HepG2 (cell line): ENCODE data around the gene CSTF3. TPM values are rescaled to one million over a fixed set of nuclear protein-coding genes. Genes with fewer than 3 reads are reported as not detected.

Experiments
- ATAC-seq: fragments of 200-7000 bp; cut with Tn5 transposase; 3 replicates; pipeline ENCODE4 v1.9.1; 2020; ENCODE audit warnings: mild to moderate bottlenecking, moderate library complexity
- BruUV-seq: library from RNA; stranded (reverse); fragments of 400-500 nt; replicated peaks from 2 replicates; lab custom pipeline; 2021; lab: Mats Ljungman, UMichigan
- CTCF ChIA-PET: fragments of 300-600 bp; formaldehyde crosslinking; extraction: SDS; loops from one replicate; lab custom pipeline; 2021; ENCODE audit warnings: low total read pairs, inconsistent platforms, low intra/inter-chr PET ratio; lab: Yijun Ruan, JAX
- POLR2A ChIA-PET: fragments of 350-600 bp; sonication (Branson Sonifier 250); formaldehyde crosslinking; loops from one replicate; lab custom pipeline; 2020; ENCODE audit warnings: antibody characterized with exemption, inconsistent platforms; lab: Yijun Ruan, JAX
- DNase-seq: peaks from one replicate; pipeline ENCODE4 v3.0.0-alpha.2; 2015; ENCODE audit warnings: low spot score
- FAIRE-seq: peaks from 3 replicates; lab custom pipeline; 2011; peaks lifted over from hg19 to GRCh38; lab: Jason Lieb, UNC
- H2AFZ ChIP-seq: one replicate; pipeline ENCODE4 v1.6.1; 2011; ENCODE audit warnings: low read length, inconsistent platforms
- H3K27ac ChIP-seq: fragments of 300-600 bp; 3 replicates; pipeline ENCODE4 v1.8.0; 2011; ENCODE audit warnings: mixed run types, mild to moderate bottlenecking, mixed read lengths, low read length, inconsistent platforms; ENCODE audit not compliant: insufficient read depth; ENCODE audit errors: extremely low read length
- H3K27me3 ChIP-seq, 2 experiments: fragments of 200-600 bp in 1 of 2; 2 replicates in 1 of 2; 3 replicates in 1 of 2; pipeline versions ENCODE4 v1.6.0 to v1.8.0; 2011; ENCODE audit warnings: low read length in 2 of 2, mild to moderate bottlenecking in 2 of 2, moderate library complexity in 2 of 2, inconsistent platforms in 1 of 2; ENCODE audit not compliant: insufficient read depth in 2 of 2, control insufficient read depth in 1 of 2
- H3K36me3 ChIP-seq, 2 experiments: fragments of 200-600 bp in 1 of 2; replicated peaks in 1 of 2; 2 replicates in 1 of 2; 3 replicates in 1 of 2; pipeline versions ENCODE4 v1.5.1 to v1.8.0; 2011; ENCODE audit warnings: low read length in 2 of 2, inconsistent platforms in 1 of 2; ENCODE audit not compliant: insufficient read depth in 2 of 2, control insufficient read depth in 1 of 2
- H3K4me1 ChIP-seq: 2 replicates; pipeline ENCODE4 v1.5.1; 2012; ENCODE audit warnings: low read length, inconsistent platforms; ENCODE audit not compliant: insufficient read depth
- H3K4me2 ChIP-seq: 2 replicates; pipeline ENCODE4 v1.6.0; 2011; ENCODE audit warnings: low read depth, low read length, inconsistent platforms
- H3K4me3 ChIP-seq, 3 experiments: fragments of 200-600 bp in 1 of 3; sonication (generic), shearing (Covaris generic) in 1 of 3; replicated peaks in 1 of 3; 2 replicates each; pipeline ENCODE4 v1.5.1; 2011 to 2016; ENCODE audit warnings: low read length in 3 of 3, inconsistent platforms in 2 of 3, low read depth in 2 of 3, mild to moderate bottlenecking in 2 of 3, control low read depth in 1 of 3, mixed read lengths in 1 of 3; ENCODE audit not compliant: insufficient read depth in 1 of 3
- H3K79me2 ChIP-seq: one replicate; pipeline ENCODE4 v1.6.1; 2011; ENCODE audit warnings: low read length, inconsistent platforms; ENCODE audit not compliant: insufficient read depth
- H3K9ac ChIP-seq: 2 replicates; pipeline ENCODE4 v1.6.0; 2011; ENCODE audit warnings: mild to moderate bottlenecking, low read depth, low read length, inconsistent platforms; ENCODE audit not compliant: insufficient read depth
- H3K9me3 ChIP-seq: 2 replicates; pipeline ENCODE4 v1.5.1; 2012; ENCODE audit warnings: mild to moderate bottlenecking, low read length
- H4K20me1 ChIP-seq: 2 replicates; pipeline ENCODE4 v1.6.0; 2011; ENCODE audit warnings: inconsistent platforms, mild to moderate bottlenecking, low read length, moderate library complexity; ENCODE audit not compliant: insufficient read depth
- FIP1L1 ChIP-seq: fragments of 200-400 bp; formaldehyde crosslinking; IDR thresholded peaks from 2 replicates; pipeline ENCODE4 v1.6.1; 2018; ENCODE audit warnings: low read depth, mild to moderate bottlenecking, low read length, moderate library complexity, borderline replicate concordance; ENCODE audit not compliant: insufficient read depth
- FOXK2 ChIP-seq: fragments of 450-650 bp; IDR thresholded peaks from 2 replicates; pipeline ENCODE4 v1.6.1; 2016
- POLR2G ChIP-seq: fragments of 200-400 bp; formaldehyde crosslinking; IDR thresholded peaks from 2 replicates; pipeline ENCODE4 v1.6.1; 2018; ENCODE audit warnings: mild to moderate bottlenecking, low read depth, low read length, moderate library complexity
- SMARCC2 ChIP-seq: fragments of 450-650 bp; IDR thresholded peaks from 2 replicates; pipeline ENCODE4 v1.6.1; 2017; ENCODE audit warnings: antibody characterized with exemption, mild to moderate bottlenecking
- SRY ChIP-seq: sonication (generic); formaldehyde crosslinking; IDR thresholded peaks from 2 replicates; pipeline ENCODE4 v1.8.0; 2022; ENCODE audit warnings: mild to moderate bottlenecking, missing genetic modification reagents
- ZNF333 ChIP-seq: sonication (generic); formaldehyde crosslinking; IDR thresholded peaks from 2 replicates; pipeline ENCODE4 v1.4.0; 2020; ENCODE audit warnings: mild to moderate bottlenecking, missing genetic modification reagents, borderline replicate concordance
- ZNF891 ChIP-seq: sonication (generic); formaldehyde crosslinking; IDR thresholded peaks from 2 replicates; pipeline ENCODE4 v1.5.0; 2020; ENCODE audit warnings: mild to moderate bottlenecking, missing genetic modification reagents
- WGBS: methylation state at CpG from one replicate; pipeline ENCODE4 v1.1.6; 2017; ENCODE audit warnings: low lambda C conversion rate; 5-methylcytosine and 5-hydroxymethylcytosine counted together
- in situ Hi-C: cut with HindIII; loops from 2 replicates; pipeline ENCODE4 v1.10.0; 2017; ENCODE audit warnings: low pct_unique_long_range_greater_than_20kb; ENCODE audit not compliant: extremely low pct_ligation_motif_present
- intact Hi-C: fragments of 100-400 bp; cut with micrococcal nuclease; formaldehyde crosslinking; loops from one replicate; pipeline ENCODE4 v1.10.0; 2022; ENCODE audit not compliant: unreplicated experiment
- polyA plus RNA-seq, 8 experiments: library from polyadenylated mRNA; depleted of rRNA in 3 of 8; stranded (reverse) in 7 of 8; unstranded in 1 of 8; fragments of >200 nt; fragmentation: Illumina TruSeq in 4 of 8; extraction: Trizol in 4 of 8; gene quantifications; 2 replicates each; pipeline versions ENCODE4 v1.2.1 to v1.2.3, GENCODE V29; 2011 to 2016; ENCODE audit warnings: low read depth in 4 of 8, missing spikeins in 1 of 8, mixed read lengths in 1 of 8; ENCODE audit not compliant: insufficient read depth in 1 of 8
- total RNA-seq, 5 experiments: library from RNA; depleted of rRNA; stranded (reverse); fragments of >200 nt; fragmentation: Illumina TruSeq; extraction: Trizol; gene quantifications; 2 replicates each; pipeline ENCODE4 v1.2.3, GENCODE V29; 2016; ENCODE audit warnings: low read depth in 1 of 5

Gene CSTF3
- total and polyA plus RNA-seq, 2 of the 13 experiments (the other 11 are each of a cell fraction or from before 2014, with no cell fraction given) = 21.5 to 43.6 TPM

DNA sequence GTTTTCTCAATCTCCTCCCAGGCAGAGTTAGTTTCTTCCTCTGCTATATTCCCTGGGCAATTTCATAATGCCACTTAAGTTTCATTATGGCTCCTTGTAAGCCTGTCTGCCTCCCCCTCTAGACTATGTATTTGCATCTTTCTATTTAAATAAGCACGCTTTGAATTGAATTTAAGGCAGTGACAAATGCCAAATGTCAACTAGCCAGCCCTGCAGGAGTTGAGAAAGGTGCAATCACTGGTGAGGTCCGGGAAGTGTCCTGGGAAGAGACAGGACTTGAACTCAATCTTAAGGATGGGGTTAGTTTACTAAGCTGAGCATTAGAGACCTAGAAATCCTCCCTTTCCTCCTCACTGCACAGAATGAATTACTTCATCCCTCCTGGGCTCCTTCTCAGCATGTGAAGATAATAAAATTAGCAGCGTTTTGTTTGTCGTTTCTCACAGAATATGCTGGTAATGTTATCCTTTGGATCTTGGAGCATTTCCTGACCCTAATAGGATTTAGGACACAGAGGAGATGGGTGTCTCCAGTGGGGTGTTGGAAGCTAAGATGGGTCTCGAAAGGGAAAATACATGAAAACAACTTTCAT is 120.3 kb downstream of the CSTF3 start:
- no TSS peak for BruUV-seq
- H3K9ac ChIP-seq = peak overlapping the region; percentile 34; the same call in 1 of the 2 replicates
- H3K27ac ChIP-seq = no peak overlapping the region
- no peaks in the 10 kb centered on the region; a peak in 1 of 5 replicates for H3K36me3 ChIP-seq
- in situ Hi-C loops = no loop called here
- DNase-seq = no peak
- ATAC-seq = no peak
- WGBS = 88% methylated on average over 5 of the region's 5 CpGs
- intact Hi-C loops = no loop called here
- TF ChIP-seq FOXK2 = no peak
- TF ChIP-seq ZNF333 (CRISPR knock-in tag) = no peak
- no peak for TF ChIP-seq FIP1L1
- no peak for TF ChIP-seq POLR2G
- no peak for TF ChIP-seq ZNF891
- no peak for TF ChIP-seq SRY
- no peak for TF ChIP-seq SMARCC2
- TF ChIP-seq, all 625 proteins: peak for 0
- ChIA-PET CTCF (no interaction called here), POLR2A (interaction anchor here (1.9 to 3.2 kb wide), 4 partner anchors 20 to 27 kb away, joined by 6 to 65 read pairs (median 14); partner anchors contain the start of gene DEPDC7)
- no peak for FAIRE-seq
- Histone ChIP-seq H3K4me3 (peak overlapping the region in 1 of 3 experiments; percentile 74; a peak in 1 of 6 replicates), H4K20me1 (no peaks in the 10 kb centered on the region), H3K4me2 (peak overlapping the region; percentile 85), H3K9me3 (no peaks in the 10 kb centered on the region), H3K4me1 (peaks cover 44% of the 10 kb centered on the region), H3K79me2 (no peaks in the 10 kb centered on the region), H3K27me3 (no peaks in the 10 kb centered on the region), H2AFZ (no peak overlapping the region)
